ENCODE results near the gene BBX. TPM values are rescaled to one million over a fixed set of nuclear protein-coding genes. Genes with fewer than 3 reads are reported as not detected.

BBX gene
- total and polyA plus RNA-seq, 2 experiments from 2014 or later: 52.4 to 60.8 TPM

DNA sequence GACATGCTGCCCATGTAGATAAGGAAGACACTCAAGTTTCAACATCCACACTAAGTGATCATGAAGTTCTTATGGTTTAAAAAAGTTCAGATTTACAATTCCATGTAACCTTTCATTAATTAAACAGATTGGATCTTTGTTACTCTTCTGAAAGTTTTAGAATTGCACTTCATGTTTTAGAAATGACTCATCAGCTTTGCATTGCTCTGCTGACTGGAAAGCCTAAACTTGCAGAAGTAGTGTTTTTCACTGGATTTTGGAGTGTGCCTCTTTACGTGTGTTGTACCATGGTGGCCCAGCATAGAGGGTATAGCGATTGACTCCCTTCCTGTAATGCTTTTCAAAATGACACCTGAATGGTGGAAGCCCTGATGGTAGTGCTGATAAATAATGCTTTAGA, 157.9 kb downstream of the BBX start:
- WGBS, 2 experiments (ENCODE audit: low coverage in 1 of 2, low lambda C conversion rate in 2 of 2, missing lambda C conversion rate in 2 of 2): 93 to 94% methylated on average over 2 of the region's 2 CpGs
- Histone ChIP-seq H3K27ac (no peak overlapping the region), H3K4me3 (no peak overlapping the region), H3F3A (ENCODE audit: insufficient read depth) (peaks cover 7% of the 10 kb centered on the region; the same call in 1 of the 2 replicates), H3K9me2 (ENCODE audit: insufficient read depth) (no peaks in the 10 kb centered on the region), H3K36me3 (ENCODE audit: low read depth) (no peaks in the 10 kb centered on the region), H3K4me1 (ENCODE audit: insufficient read depth) (no peaks in the 10 kb centered on the region), H4K20me1 (ENCODE audit: insufficient read depth) (no peaks in the 10 kb centered on the region), H3K9me3 (ENCODE audit: low read depth) (no peaks in the 10 kb centered on the region), H3K27me3 (replicated peaks; ENCODE audit: insufficient read depth) (no peaks in the 10 kb centered on the region), H3K4me2 (ENCODE audit: unreplicated experiment) (no peak overlapping the region), H3K9ac (no peak overlapping the region), H3K79me2 (ENCODE audit: insufficient read depth) (no peaks in the 10 kb centered on the region), H2AFZ (no peak overlapping the region)
- TF ChIP-seq EZH2 (IDR thresholded peaks at IDR 0.05; ENCODE audit: insufficient read depth, poor library complexity, severe bottlenecking) (no peak), EZH2phosphoT487 (IDR thresholded peaks at IDR 0.05; ENCODE audit: insufficient read depth, low read depth) (no peak)
- peak; percentile 41 for DNase-seq
- in situ Hi-C loops (cut with MboI): no loop called here

DNA sequence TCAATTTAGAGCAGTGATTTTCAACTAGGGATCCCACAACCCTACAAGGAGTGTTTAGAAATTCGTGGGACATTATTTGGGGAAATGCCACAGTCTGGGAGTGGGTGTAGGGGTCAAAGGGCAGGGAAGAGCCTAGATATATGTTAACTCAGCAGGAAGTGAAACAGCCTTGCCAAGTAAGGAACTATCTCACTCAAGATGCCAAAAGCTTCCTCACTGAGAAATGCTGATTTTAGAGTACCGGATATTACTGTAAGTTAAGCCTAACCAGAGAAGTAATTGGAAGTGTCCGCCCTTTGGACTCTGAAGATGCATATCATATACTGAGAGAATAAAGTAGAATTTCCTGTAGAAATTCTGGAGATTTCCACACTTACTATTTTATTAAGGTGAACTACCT, 158.6 kb downstream of the BBX start:
- WGBS, 2 experiments (ENCODE audit: low coverage in 1 of 2, low lambda C conversion rate in 2 of 2, missing lambda C conversion rate in 2 of 2): 92 to 95% methylated on average over 3 of the region's 3 CpGs

DNA sequence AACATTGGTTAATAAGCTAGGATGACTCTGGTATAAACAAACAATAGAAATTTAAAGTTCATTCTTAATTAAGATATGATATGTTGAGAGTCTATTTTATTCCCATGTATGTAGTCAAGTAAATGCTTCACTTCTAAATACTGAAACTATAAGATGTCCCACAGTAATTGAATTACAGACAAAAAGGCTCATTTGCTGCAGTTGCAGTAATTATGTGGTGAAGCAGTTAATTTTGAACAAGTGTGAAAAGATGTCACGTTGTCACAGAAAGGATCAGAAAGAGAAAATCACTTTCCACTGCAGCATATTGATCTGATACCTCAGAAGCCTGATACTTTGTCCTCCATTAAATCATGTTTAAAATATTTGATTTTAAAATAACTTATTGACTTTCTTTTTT, 159.8 kb downstream of the BBX start:
- in situ Hi-C loops (cut with MboI): no loop called here
- no peaks in the 10 kb centered on the region for H4K20me1 ChIP-seq (ENCODE audit: insufficient read depth)
- 26 to 61% methylated on average over 1 of the region's 1 CpG for WGBS, 2 experiments (ENCODE audit: low coverage in 1 of 2, low lambda C conversion rate in 2 of 2, missing lambda C conversion rate in 2 of 2)

More for the DNA sequence above, 158.6 kb downstream of the BBX start:
- no peak for DNase-seq
- no peaks in the 10 kb centered on the region for H3K4me1 ChIP-seq (ENCODE audit: insufficient read depth)
- no peak overlapping the region for H3K4me2 ChIP-seq (ENCODE audit: unreplicated experiment)
- no peaks in the 10 kb centered on the region for H3K27me3 ChIP-seq (replicated peaks; ENCODE audit: insufficient read depth)
- no peaks in the 10 kb centered on the region for H4K20me1 ChIP-seq (ENCODE audit: insufficient read depth)
- H3K27ac ChIP-seq: no peak overlapping the region
- in situ Hi-C loops (cut with MboI): no loop called here
- no peaks in the 10 kb centered on the region for H3K36me3 ChIP-seq (ENCODE audit: low read depth)
- no peaks in the 10 kb centered on the region for H3K9me2 ChIP-seq (ENCODE audit: insufficient read depth)
- H3F3A ChIP-seq (ENCODE audit: insufficient read depth): peaks cover 7% of the 10 kb centered on the region; the same call in 1 of the 2 replicates
- H3K4me3 ChIP-seq: no peak overlapping the region
- no peak overlapping the region for H2AFZ ChIP-seq
- no peaks in the 10 kb centered on the region for H3K9me3 ChIP-seq (ENCODE audit: low read depth)
- TF ChIP-seq EZH2phosphoT487 (IDR thresholded peaks at IDR 0.05; ENCODE audit: insufficient read depth, low read depth): no peak
- TF ChIP-seq EZH2 (IDR thresholded peaks at IDR 0.05; ENCODE audit: insufficient read depth, poor library complexity, severe bottlenecking): no peak
- H3K9ac ChIP-seq: no peak overlapping the region
- no peaks in the 10 kb centered on the region for H3K79me2 ChIP-seq (ENCODE audit: insufficient read depth)

DNA sequence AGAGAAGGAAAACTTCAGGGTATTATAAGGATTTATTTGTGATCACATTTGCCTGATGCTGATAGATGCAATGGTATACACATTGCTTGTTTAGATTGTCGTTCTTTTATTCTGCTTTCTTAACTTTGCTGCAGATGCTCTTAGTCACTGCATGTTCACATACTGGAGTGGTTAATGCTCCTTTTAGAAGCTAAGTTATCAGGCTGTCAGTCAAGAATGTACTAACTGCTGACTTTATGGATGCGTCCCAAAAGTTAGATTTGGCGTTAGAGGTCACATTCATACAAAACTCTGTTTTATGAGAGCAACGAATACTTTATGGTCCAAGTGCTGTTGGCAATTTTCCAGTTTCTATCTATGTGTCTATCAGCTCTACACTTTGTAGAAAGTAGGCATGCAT, 160.7 kb downstream of the BBX start:
- Histone ChIP-seq H3K79me2 (ENCODE audit: insufficient read depth) (no peaks in the 10 kb centered on the region), H3K4me3 (no peak overlapping the region), H3K36me3 (ENCODE audit: low read depth) (no peaks in the 10 kb centered on the region), H3F3A (ENCODE audit: insufficient read depth) (peaks cover 7% of the 10 kb centered on the region; the same call in 1 of the 2 replicates), H2AFZ (no peak overlapping the region), H3K4me2 (ENCODE audit: unreplicated experiment) (no peak overlapping the region), H3K27ac (no peak overlapping the region), H3K27me3 (replicated peaks; ENCODE audit: insufficient read depth) (no peaks in the 10 kb centered on the region), H4K20me1 (ENCODE audit: insufficient read depth) (no peaks in the 10 kb centered on the region), H3K9me2 (ENCODE audit: insufficient read depth) (no peaks in the 10 kb centered on the region), H3K9me3 (ENCODE audit: low read depth) (no peaks in the 10 kb centered on the region), H3K4me1 (ENCODE audit: insufficient read depth) (no peaks in the 10 kb centered on the region), H3K9ac (no peak overlapping the region)
- DNase-seq: peak; percentile 17
- WGBS, 2 experiments (ENCODE audit: low coverage in 1 of 2, low lambda C conversion rate in 2 of 2, missing lambda C conversion rate in 2 of 2): 38 to 50% methylated on average over 4 of the region's 4 CpGs
- TF ChIP-seq EZH2phosphoT487 (IDR thresholded peaks at IDR 0.05; ENCODE audit: insufficient read depth, low read depth) (no peak), EZH2 (IDR thresholded peaks at IDR 0.05; ENCODE audit: insufficient read depth, poor library complexity, severe bottlenecking) (no peak)
- in situ Hi-C loops (cut with MboI): no loop called here

More for the DNA sequence above, 159.8 kb downstream of the BBX start:
- no peak overlapping the region for H3K9ac ChIP-seq
- H3K27me3 ChIP-seq (replicated peaks; ENCODE audit: insufficient read depth): no peaks in the 10 kb centered on the region
- H3K9me3 ChIP-seq (ENCODE audit: low read depth): no peaks in the 10 kb centered on the region
- H3K79me2 ChIP-seq (ENCODE audit: insufficient read depth): no peaks in the 10 kb centered on the region
- no peaks in the 10 kb centered on the region for H3K36me3 ChIP-seq (ENCODE audit: low read depth)
- H3F3A ChIP-seq (ENCODE audit: insufficient read depth): peaks cover 7% of the 10 kb centered on the region; the same call in 1 of the 2 replicates
- no peak overlapping the region for H3K27ac ChIP-seq
- H3K4me2 ChIP-seq (ENCODE audit: unreplicated experiment): no peak overlapping the region
- no peaks in the 10 kb centered on the region for H3K9me2 ChIP-seq (ENCODE audit: insufficient read depth)
- no peak overlapping the region for H3K4me3 ChIP-seq
- TF ChIP-seq EZH2 (IDR thresholded peaks at IDR 0.05; ENCODE audit: insufficient read depth, poor library complexity, severe bottlenecking): no peak
- TF ChIP-seq EZH2phosphoT487 (IDR thresholded peaks at IDR 0.05; ENCODE audit: insufficient read depth, low read depth): no peak
- DNase-seq: no peak
- H2AFZ ChIP-seq: no peak overlapping the region
- no peaks in the 10 kb centered on the region for H3K4me1 ChIP-seq (ENCODE audit: insufficient read depth)

All from GM23248 (cell line).